ENCODE data around the gene PALMD. TPM values are rescaled to one million over a fixed set of nuclear protein-coding genes. Genes with fewer than 3 reads are reported as not detected.

The PALMD gene
- total and polyA plus RNA-seq, 2 of the 8 experiments (the other 6 are each of a cell fraction or from before 2014, with no cell fraction given), result not detected

DNA sequence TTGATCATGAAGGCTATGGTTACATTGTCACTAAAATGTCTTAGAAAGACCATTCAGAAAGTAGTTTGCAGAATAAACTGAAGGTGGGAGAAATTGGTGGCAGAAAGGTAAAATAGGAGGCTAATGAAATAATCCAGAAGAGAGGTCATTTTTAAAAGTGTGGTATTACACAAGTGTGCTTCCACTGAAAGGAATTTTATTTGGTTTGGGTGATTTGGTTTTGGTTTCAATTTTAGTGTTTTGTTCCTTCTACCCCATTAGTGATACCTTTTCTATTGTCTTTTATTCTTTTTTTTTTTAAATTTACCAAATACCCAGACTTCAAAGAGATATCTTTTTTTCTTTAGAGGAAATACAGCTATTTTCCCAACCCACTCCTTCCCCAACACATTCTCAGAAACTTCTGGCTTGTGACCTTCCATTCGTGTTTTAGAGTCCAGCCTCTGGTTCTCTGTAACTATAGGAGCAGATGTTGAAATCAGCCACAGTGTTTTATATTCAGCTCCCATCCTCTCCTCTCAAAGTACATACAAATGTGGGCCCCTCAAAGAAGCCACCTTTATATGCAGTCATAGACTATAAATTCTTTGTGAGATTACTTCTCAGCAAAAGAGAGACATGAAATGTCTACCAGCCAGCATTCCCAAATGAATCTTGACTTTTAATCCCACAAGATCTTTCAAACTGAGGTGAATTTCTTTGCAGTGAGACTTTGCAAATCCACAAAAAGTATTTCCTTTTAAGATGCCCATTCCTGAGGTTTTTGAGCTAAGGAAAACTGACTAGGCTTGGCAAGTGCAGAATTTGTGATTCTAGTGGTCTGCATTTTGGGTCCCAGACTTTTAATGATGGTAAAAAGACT, 42.0 kb upstream of the PALMD start:
- H2AFZ ChIP-seq (ENCODE audit: low read length), result no peak overlapping the region
- H4K8ac ChIP-seq (ENCODE audit: extremely low read depth, insufficient read depth, low read length), result no peak overlapping the region
- H4K91ac ChIP-seq (replicated peaks; ENCODE audit: insufficient read length, low read length), result no peak overlapping the region
- no peaks in the 10 kb centered on the region for H3K4me1 ChIP-seq (replicated peaks in 1 of 4; ENCODE audit: control insufficient read depth in 3 of 4, insufficient read depth in 4 of 4, low read length in 3 of 4)
- H3K79me2 ChIP-seq (ENCODE audit: control insufficient read depth in 1 of 2, insufficient read depth in 2 of 2, low read length in 2 of 2), result no peaks in the 10 kb centered on the region
- ChIA-PET CTCF (ENCODE audit: partially characterized antibody) (interaction anchor here (0.7 kb wide), 1 partner anchor 1016 kb away, joined by 4 read pairs; no protein-coding TSS in a partner anchor), POLR2A (ENCODE audit: partially characterized antibody) (no interaction called here)
- no peak overlapping the region for H2BK20ac ChIP-seq (ENCODE audit: low read length)
- no peak overlapping the region for H3K27ac ChIP-seq (ENCODE audit: low read depth, low read length)
- no peak overlapping the region for H3K23ac ChIP-seq (ENCODE audit: insufficient read length)
- no peak overlapping the region for H2BK15ac ChIP-seq (ENCODE audit: low read length)
- no peak overlapping the region for H3K9ac ChIP-seq (replicated peaks in 1 of 4; ENCODE audit: extremely low read depth in 1 of 4, low read depth in 3 of 4, low read length in 3 of 4)
- peaks cover 0 to 4% of the 10 kb centered on the region in 2 experiments; a peak in 1 of 4 replicates for H3K9me3 ChIP-seq (ENCODE audit: insufficient read depth in 2 of 2, low read depth in 1 of 2, low read length in 1 of 2)
- 89% methylated on average over 1 of the region's 1 CpG; no CpG with 5 or more reads in 1 of the 2 experiments for WGBS, 2 experiments (ENCODE audit: extremely low coverage in 1 of 2, insufficient coverage in 1 of 2, insufficient read length in 1 of 2, insufficient replicate concordance in 2 of 2, low coverage in 1 of 2, low lambda C conversion rate in 2 of 2, missing lambda C conversion rate in 1 of 2)
- H3K79me1 ChIP-seq (ENCODE audit: low read depth, low read length), result no peaks in the 10 kb centered on the region
- H3K4me2 ChIP-seq (ENCODE audit: insufficient read depth in 1 of 2, low read depth in 2 of 2, low read length in 2 of 2), result no peak overlapping the region
- H3K14ac ChIP-seq (ENCODE audit: insufficient read length), result no peak overlapping the region
- no peak overlapping the region for H3K4ac ChIP-seq (replicated peaks; ENCODE audit: insufficient read length, low read depth, low read length)
- H4K20me1 ChIP-seq (replicated peaks in 1 of 2; ENCODE audit: control insufficient read depth in 1 of 2, insufficient read depth in 2 of 2, low read length in 2 of 2), result no peaks in the 10 kb centered on the region
- H3K4me3 ChIP-seq (ENCODE audit: extremely low read depth in 1 of 4, insufficient read depth in 2 of 4, low read depth in 3 of 4, low read length in 4 of 4), result no peak overlapping the region
- no peak overlapping the region for H2BK120ac ChIP-seq (replicated peaks; ENCODE audit: low read depth, low read length)
- no peak for FAIRE-seq
- no peak for DNase-seq (ENCODE audit: low read depth in 1 of 2, low spot score in 2 of 2)
- no peak overlapping the region for H3K56ac ChIP-seq (replicated peaks; ENCODE audit: insufficient read length, low read depth, low read length)
- H3K18ac ChIP-seq (ENCODE audit: extremely low read depth, low read length), result no peak overlapping the region
- H4K5ac ChIP-seq (ENCODE audit: insufficient read length, low read depth, low read length), result no peak overlapping the region
- no peak overlapping the region for H2BK5ac ChIP-seq (ENCODE audit: low read depth, low read length)
- no peaks in the 10 kb centered on the region for H3K36me3 ChIP-seq (ENCODE audit: control insufficient read depth in 2 of 4, insufficient read depth in 4 of 4, low read length in 3 of 4)
- H3K23me2 ChIP-seq (ENCODE audit: low read depth, low read length), result no peaks in the 10 kb centered on the region
- no peak overlapping the region for H2AK5ac ChIP-seq (ENCODE audit: low read depth, low read length)
- no peak overlapping the region for H2BK12ac ChIP-seq (ENCODE audit: low read depth, low read length)
- H3K27me3 ChIP-seq (replicated peaks in 1 of 4; ENCODE audit: control insufficient read depth in 3 of 4, extremely low read depth in 1 of 4, insufficient read depth in 3 of 4, low read length in 3 of 4), result peaks cover 0 to 2% (median 0%) of the 10 kb centered on the region in 4 experiments; a peak in 1 of 7 replicates
- TF ChIP-seq POLR2A (IDR thresholded peaks at IDR 0.05; ENCODE audit: control extremely low read depth in 1 of 2, low read depth in 2 of 2, low read length in 2 of 2) (no peak), CHD1 (IDR thresholded peaks at IDR 0.05; ENCODE audit: low read depth, low read length) (no peak)
